HL-60 (cell line): Measurements from ENCODE around the gene ZDHHC9.

ENCODE experiments used
- DNase-seq, 2 experiments: peaks; one replicate each; pipeline ENCODE4 v3.0.0-alpha.2; 2010 to 2020; ENCODE audit warnings: low read depth in 1 of 2, low spot score in 1 of 2
- H3K27ac ChIP-seq: fragments of 250-450 bp; sonication (Bioruptor Pico); replicated peaks from 2 replicates; pipeline ENCODE4 v1.5.1; 2020; ENCODE audit warnings: mild to moderate bottlenecking, moderate library complexity
- H3K27me3 ChIP-seq: fragments of 250-450 bp; sonication (Bioruptor Pico); 2 replicates; pipeline ENCODE4 v1.5.1; 2021; ENCODE audit warnings: mild to moderate bottlenecking, moderate library complexity; ENCODE audit not compliant: insufficient read depth, poor library complexity, severe bottlenecking
- H3K4me3 ChIP-seq: replicated peaks from 2 replicates; pipeline ENCODE4 v1.5.1; 2011; ENCODE audit warnings: mild to moderate bottlenecking, control low read depth, low read length; ENCODE audit not compliant: insufficient read depth
- GABPA ChIP-seq: IDR thresholded peaks from 2 replicates; pipeline ENCODE4 v1.6.1; 2012; ENCODE audit warnings: low read depth
- POLR2AphosphoS5 ChIP-seq: IDR thresholded peaks from 2 replicates; pipeline ENCODE4 v1.6.1; 2012; ENCODE audit warnings: low read depth
- SPI1 ChIP-seq: IDR thresholded peaks from 2 replicates; pipeline ENCODE4 v1.6.1; 2012; ENCODE audit warnings: low read depth, mild to moderate bottlenecking, borderline replicate concordance
- TF ChIP-seq, protein P1 (sequence below): IDR thresholded peaks from one replicate; pipeline ENCODE4 v1.5.1; 2011; ENCODE audit warnings: low read length, control low read depth, inconsistent platforms; ENCODE audit not compliant: insufficient read depth
- TF ChIP-seq, protein P2 (sequence below): IDR thresholded peaks from 2 replicates; pipeline ENCODE4 v1.6.1; 2012; ENCODE audit warnings: low read depth; ENCODE audit not compliant: insufficient replicate concordance

Gene ZDHHC9

DNA sequence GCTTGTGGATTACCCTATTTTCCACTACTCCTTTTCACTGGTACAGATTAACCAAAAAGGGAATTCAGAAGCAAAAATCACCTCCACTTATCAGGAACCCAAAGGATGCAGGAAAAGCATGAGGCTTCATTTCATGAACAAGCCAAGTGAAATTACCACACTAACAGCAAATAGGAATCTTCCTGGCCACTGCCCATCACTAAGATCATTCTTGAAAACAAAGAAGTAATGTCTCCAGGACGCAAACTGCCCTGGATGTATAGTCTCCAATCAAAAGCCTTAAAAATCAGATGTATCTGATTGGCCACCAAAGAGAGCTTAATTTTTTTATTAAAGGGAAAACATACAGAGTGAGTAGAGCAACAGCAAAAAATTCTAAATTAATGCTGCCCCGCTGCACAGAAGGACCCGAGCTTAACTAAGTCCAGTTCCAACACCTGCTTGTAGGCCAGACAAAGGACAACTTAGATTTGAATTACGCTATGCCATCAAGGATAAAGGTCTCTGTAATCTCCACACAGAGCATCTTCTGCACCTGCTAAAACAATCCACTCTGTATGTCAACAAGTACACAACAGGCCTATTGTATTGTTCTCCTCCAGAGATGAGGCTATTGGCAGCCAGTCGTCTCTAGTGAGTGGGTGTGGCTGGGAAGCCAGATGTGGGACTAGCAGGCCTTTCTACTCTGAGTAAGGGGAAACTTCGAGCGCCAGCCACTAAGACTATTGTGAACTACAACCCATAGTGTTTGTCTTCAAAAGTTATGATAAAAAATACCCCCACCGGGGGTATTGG lies 12.4 kb downstream of the ZDHHC9 start:
- TF ChIP-seq GABPA (no peak), SPI1 (no peak), POLR2AphosphoS5 (no peak)
- TF ChIP-seq, protein P1, sequence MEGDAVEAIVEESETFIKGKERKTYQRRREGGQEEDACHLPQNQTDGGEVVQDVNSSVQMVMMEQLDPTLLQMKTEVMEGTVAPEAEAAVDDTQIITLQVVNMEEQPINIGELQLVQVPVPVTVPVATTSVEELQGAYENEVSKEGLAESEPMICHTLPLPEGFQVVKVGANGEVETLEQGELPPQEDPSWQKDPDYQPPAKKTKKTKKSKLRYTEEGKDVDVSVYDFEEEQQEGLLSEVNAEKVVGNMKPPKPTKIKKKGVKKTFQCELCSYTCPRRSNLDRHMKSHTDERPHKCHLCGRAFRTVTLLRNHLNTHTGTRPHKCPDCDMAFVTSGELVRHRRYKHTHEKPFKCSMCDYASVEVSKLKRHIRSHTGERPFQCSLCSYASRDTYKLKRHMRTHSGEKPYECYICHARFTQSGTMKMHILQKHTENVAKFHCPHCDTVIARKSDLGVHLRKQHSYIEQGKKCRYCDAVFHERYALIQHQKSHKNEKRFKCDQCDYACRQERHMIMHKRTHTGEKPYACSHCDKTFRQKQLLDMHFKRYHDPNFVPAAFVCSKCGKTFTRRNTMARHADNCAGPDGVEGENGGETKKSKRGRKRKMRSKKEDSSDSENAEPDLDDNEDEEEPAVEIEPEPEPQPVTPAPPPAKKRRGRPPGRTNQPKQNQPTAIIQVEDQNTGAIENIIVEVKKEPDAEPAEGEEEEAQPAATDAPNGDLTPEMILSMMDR = no peak
- TF ChIP-seq, protein P2, sequence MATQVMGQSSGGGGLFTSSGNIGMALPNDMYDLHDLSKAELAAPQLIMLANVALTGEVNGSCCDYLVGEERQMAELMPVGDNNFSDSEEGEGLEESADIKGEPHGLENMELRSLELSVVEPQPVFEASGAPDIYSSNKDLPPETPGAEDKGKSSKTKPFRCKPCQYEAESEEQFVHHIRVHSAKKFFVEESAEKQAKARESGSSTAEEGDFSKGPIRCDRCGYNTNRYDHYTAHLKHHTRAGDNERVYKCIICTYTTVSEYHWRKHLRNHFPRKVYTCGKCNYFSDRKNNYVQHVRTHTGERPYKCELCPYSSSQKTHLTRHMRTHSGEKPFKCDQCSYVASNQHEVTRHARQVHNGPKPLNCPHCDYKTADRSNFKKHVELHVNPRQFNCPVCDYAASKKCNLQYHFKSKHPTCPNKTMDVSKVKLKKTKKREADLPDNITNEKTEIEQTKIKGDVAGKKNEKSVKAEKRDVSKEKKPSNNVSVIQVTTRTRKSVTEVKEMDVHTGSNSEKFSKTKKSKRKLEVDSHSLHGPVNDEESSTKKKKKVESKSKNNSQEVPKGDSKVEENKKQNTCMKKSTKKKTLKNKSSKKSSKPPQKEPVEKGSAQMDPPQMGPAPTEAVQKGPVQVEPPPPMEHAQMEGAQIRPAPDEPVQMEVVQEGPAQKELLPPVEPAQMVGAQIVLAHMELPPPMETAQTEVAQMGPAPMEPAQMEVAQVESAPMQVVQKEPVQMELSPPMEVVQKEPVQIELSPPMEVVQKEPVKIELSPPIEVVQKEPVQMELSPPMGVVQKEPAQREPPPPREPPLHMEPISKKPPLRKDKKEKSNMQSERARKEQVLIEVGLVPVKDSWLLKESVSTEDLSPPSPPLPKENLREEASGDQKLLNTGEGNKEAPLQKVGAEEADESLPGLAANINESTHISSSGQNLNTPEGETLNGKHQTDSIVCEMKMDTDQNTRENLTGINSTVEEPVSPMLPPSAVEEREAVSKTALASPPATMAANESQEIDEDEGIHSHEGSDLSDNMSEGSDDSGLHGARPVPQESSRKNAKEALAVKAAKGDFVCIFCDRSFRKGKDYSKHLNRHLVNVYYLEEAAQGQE = no peak
- Histone ChIP-seq H3K27me3 (no peaks in the 10 kb centered on the region), H3K4me3 (no peak overlapping the region), H3K27ac (no peak overlapping the region)
- no peak for DNase-seq

DNA sequence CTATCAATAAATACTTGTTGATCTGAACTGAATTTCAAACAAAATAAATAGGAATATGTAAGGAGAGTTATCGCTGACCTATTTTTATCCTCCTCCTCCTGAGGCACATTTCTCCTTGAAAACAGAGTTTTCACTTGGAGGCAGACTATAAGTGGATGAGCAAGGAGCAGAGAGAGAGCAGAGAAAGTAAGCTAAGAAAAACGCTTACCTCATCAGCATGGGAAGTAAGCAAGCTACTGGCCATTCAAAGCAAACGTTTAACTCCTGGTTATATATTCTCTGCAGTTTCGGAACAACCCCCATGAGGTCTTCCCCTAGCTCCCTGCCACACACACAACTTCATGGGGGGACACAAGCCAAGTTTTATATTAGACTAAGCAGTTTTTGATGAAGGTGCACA lies 13.2 kb downstream of the ZDHHC9 start:
- Histone ChIP-seq H3K27me3 (no peaks in the 10 kb centered on the region), H3K4me3 (no peak overlapping the region), H3K27ac (no peak overlapping the region)
- DNase-seq = no peak
- TF ChIP-seq POLR2AphosphoS5 (no peak), GABPA (no peak), SPI1 (no peak)
- TF ChIP-seq, protein P2 = no peak

DNA sequence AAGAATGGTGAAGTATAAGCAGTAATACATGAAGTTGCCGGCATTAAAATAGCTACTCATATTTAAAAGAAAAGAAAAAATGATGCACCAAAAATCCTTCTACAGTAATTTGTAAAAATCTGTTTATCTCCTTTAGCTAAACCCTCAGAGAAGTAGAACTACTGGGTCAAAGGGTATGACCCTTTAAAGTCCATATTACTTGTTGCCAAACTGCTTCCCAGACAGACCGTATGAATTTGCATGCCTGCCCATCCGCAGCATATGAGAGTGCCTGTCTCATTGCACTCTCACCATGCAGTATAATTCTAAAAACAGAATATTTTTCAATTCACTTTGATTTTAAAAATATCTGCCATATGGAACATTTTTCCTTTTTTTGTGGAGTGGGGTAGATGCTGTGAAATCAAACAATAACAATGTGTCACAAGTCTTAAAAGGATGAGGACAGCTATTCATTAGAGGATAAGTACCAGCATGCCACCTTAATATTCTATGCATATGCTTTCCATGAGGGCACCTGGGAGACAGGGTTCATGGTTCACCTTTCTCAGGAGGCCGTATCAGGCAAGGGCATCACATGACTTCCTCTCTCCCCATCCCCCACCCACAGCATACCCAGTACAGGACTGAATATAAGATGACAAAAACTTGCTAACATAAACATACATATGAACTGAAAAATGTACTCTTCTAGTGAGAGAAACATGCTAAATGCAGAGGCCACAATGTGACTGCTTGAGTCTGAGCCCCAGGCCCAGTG lies 17.8 kb downstream of the ZDHHC9 start:
- no peak for DNase-seq
- TF ChIP-seq POLR2AphosphoS5 = no peak
- no peak for TF ChIP-seq GABPA
- TF ChIP-seq, protein P1 = no peak
- TF ChIP-seq, protein P2 = no peak
- no peak for TF ChIP-seq SPI1
- Histone ChIP-seq H3K27me3 (no peaks in the 10 kb centered on the region), H3K27ac (no peak overlapping the region), H3K4me3 (no peak overlapping the region)
